K562 (cell line): ENCODE results near the gene MINDY4. TPM values are rescaled to one million over a fixed set of nuclear protein-coding genes. Genes with fewer than 3 reads are reported as not detected.

Experiments used
- ATAC-seq: fragments of 200-7000 bp; cut with Tn5 transposase; 3 replicates; pipeline ENCODE4 v1.9.1; 2020; ENCODE audit warnings: moderate library complexity
- BruUV-seq: library from RNA; stranded (reverse); fragments of 400-500 nt; replicated peaks from 2 replicates; lab custom pipeline; 2021; lab: Mats Ljungman, UMichigan
- CTCF ChIA-PET: fragments of 300-600 bp; formaldehyde crosslinking; extraction: SDS; loops from one replicate; lab custom pipeline; 2021; ENCODE audit warnings: low intra/inter-chr PET ratio; lab: Yijun Ruan, JAX
- POLR2A ChIA-PET: fragments of 300-600, 350-650 bp; sonication (Branson Sonifier 250); formaldehyde crosslinking; extraction: SDS; loops from one replicate; lab custom pipeline; 2021; ENCODE audit warnings: antibody characterized with exemption, inconsistent platforms; lab: Yijun Ruan, JAX
- DNase-seq, 4 experiments: peaks; one replicate each; pipeline versions ENCODE4 v3.0.0 to v3.0.0-alpha.2; 2011 to 2018; ENCODE audit warnings: low spot score in 3 of 4, mixed read lengths in 3 of 4; ENCODE audit errors: extremely low read depth in 1 of 4
- FAIRE-seq: peaks from 2 replicates; lab custom pipeline; 2011; peaks lifted over from hg19 to GRCh38; lab: Jason Lieb, UNC
- H2AFZ ChIP-seq: 2 replicates; pipeline ENCODE4 v1.6.0; 2011; ENCODE audit warnings: low read depth, low read length, control low read depth, inconsistent platforms
- H3K27ac ChIP-seq: fragments of 200-600 bp; 3 replicates; pipeline ENCODE4 v1.8.0; 2011; ENCODE audit warnings: low read depth, mild to moderate bottlenecking, control low read depth, inconsistent platforms, low read length, moderate library complexity, mixed read lengths; ENCODE audit errors: extremely low read depth
- H3K27me3 ChIP-seq, 2 experiments: fragments of 300-600 bp in 1 of 2; 2 replicates in 1 of 2; 3 replicates in 1 of 2; pipeline versions ENCODE4 v1.6.0 to v1.8.0; 2011; ENCODE audit warnings: inconsistent platforms in 2 of 2, low read length in 2 of 2, mild to moderate bottlenecking in 1 of 2, mixed read lengths in 1 of 2, moderate library complexity in 1 of 2; ENCODE audit not compliant: control insufficient read depth in 2 of 2, insufficient read depth in 2 of 2
- H3K36me3 ChIP-seq: fragments of 300-600 bp; 3 replicates; pipeline ENCODE4 v1.8.0; 2011; ENCODE audit warnings: mild to moderate bottlenecking, low read length, inconsistent platforms; ENCODE audit not compliant: control insufficient read depth, insufficient read depth
- H3K4me1 ChIP-seq, 2 experiments: fragments of 200-600 bp in 1 of 2; replicated peaks in 1 of 2; 2 replicates in 1 of 2; 3 replicates in 1 of 2; pipeline versions ENCODE4 v1.5.1 to v1.8.0; 2011; ENCODE audit warnings: inconsistent platforms in 2 of 2, low read length in 2 of 2, mild to moderate bottlenecking in 1 of 2, mixed read lengths in 1 of 2, moderate library complexity in 1 of 2; ENCODE audit not compliant: control insufficient read depth in 2 of 2, insufficient read depth in 2 of 2
- H3K4me2 ChIP-seq: 2 replicates; pipeline ENCODE4 v1.6.1; 2011; ENCODE audit warnings: low read length, control low read depth, inconsistent platforms, mixed read lengths; ENCODE audit not compliant: insufficient read depth
- H3K4me3 ChIP-seq: fragments of 200-600 bp; sonication (generic), shearing (Covaris generic); 2 replicates; pipeline ENCODE4 v1.5.1; 2016; ENCODE audit warnings: control low read depth, inconsistent platforms
- H3K79me2 ChIP-seq: fragments of 200-600 bp; 3 replicates; pipeline ENCODE4 v1.8.0; 2011; ENCODE audit warnings: low read length, inconsistent platforms; ENCODE audit not compliant: control insufficient read depth, insufficient read depth
- H3K9ac ChIP-seq, 2 experiments: 2 replicates each; pipeline versions ENCODE4 v1.6.0 to v1.6.1; 2011; ENCODE audit warnings: low read depth in 2 of 2, low read length in 2 of 2, control low read depth in 1 of 2, inconsistent platforms in 1 of 2, mild to moderate bottlenecking in 1 of 2, mixed read lengths in 1 of 2; ENCODE audit not compliant: insufficient read depth in 1 of 2
- H3K9me1 ChIP-seq: one replicate; pipeline ENCODE4 v1.6.0; 2011; ENCODE audit warnings: inconsistent platforms, mild to moderate bottlenecking, low read length, moderate library complexity; ENCODE audit not compliant: control insufficient read depth, insufficient read depth
- H3K9me3 ChIP-seq: replicated peaks from 2 replicates; pipeline ENCODE4 v1.5.1; 2011; ENCODE audit warnings: low read depth, low read length, inconsistent platforms; ENCODE audit not compliant: control insufficient read depth, insufficient read depth
- H4K20me1 ChIP-seq: replicated peaks from 2 replicates; pipeline ENCODE4 v1.6.1; 2011; ENCODE audit warnings: low read length, inconsistent platforms, mixed read lengths; ENCODE audit not compliant: control insufficient read depth, insufficient read depth
- DDX20 ChIP-seq: fragments of 450-650 bp; IDR thresholded peaks from 2 replicates; pipeline ENCODE4 v1.6.1; 2016; ENCODE audit warnings: missing genetic modification characterization, low read depth, mild to moderate bottlenecking, missing compliant biosample characterization, moderate library complexity
- ESRRB ChIP-seq: fragments of 250-450 bp; sonication (Bioruptor Pico); IDR thresholded peaks from 2 replicates; pipeline ENCODE4 v1.5.0; 2020; ENCODE audit warnings: mild to moderate bottlenecking, moderate library complexity, borderline replicate concordance
- FOXJ2 ChIP-seq: fragments of 200-800 bp; sonication (Bioruptor generic); IDR thresholded peaks from 2 replicates; pipeline ENCODE4 v1.6.1; 2016; ENCODE audit warnings: missing genetic modification characterization, missing compliant biosample characterization
- HDAC1 ChIP-seq, 2 experiments: fragments of 450-650 bp; IDR thresholded peaks; 2 replicates each; pipeline ENCODE4 v1.6.1; 2016 to 2017; ENCODE audit warnings: inconsistent platforms in 1 of 2, mild to moderate bottlenecking in 1 of 2, moderate library complexity in 1 of 2
- HNRNPUL1 ChIP-seq: fragments of 200-400 bp; formaldehyde crosslinking; IDR thresholded peaks from 2 replicates; pipeline ENCODE4 v1.6.1; 2017; ENCODE audit warnings: low read length
- HSF4 ChIP-seq: fragments of 250-450 bp; sonication (Bioruptor Pico); IDR thresholded peaks from 2 replicates; pipeline ENCODE4 v2.1.2; 2022; ENCODE audit warnings: mild to moderate bottlenecking, moderate library complexity, borderline replicate concordance
- LEF1 ChIP-seq: fragments of 450-650 bp; IDR thresholded peaks from 2 replicates; pipeline ENCODE4 v1.6.1; 2016; ENCODE audit warnings: mild to moderate bottlenecking
- NFRKB ChIP-seq: fragments of 450-650 bp; IDR thresholded peaks from 2 replicates; pipeline ENCODE4 v1.6.1; 2016; ENCODE audit warnings: low read depth
- PHTF2 ChIP-seq: fragments of 250-450 bp; sonication (Bioruptor Pico); IDR thresholded peaks from 2 replicates; pipeline ENCODE4 v1.5.0; 2021; ENCODE audit warnings: mild to moderate bottlenecking
- SIRT6 ChIP-seq: IDR thresholded peaks from one replicate; pipeline ENCODE4 v1.6.1; 2012; ENCODE audit warnings: low read depth, mild to moderate bottlenecking, control low read depth, inconsistent platforms, low read length, moderate library complexity
- SMAD4 ChIP-seq: fragments of 250-450 bp; sonication (Bioruptor Pico); conservative IDR thresholded peaks from 2 replicates; pipeline ENCODE4 v1.8.0; 2021; ENCODE audit warnings: inconsistent platforms, mild to moderate bottlenecking, moderate library complexity
- TOE1 ChIP-seq, 2 experiments: fragments of 450-650 bp in 1 of 2; sonication (generic) in 1 of 2; formaldehyde crosslinking in 1 of 2; IDR thresholded peaks; 2 replicates each; pipeline versions ENCODE4 v1.7.1 to v1.8.0; 2016 to 2022; ENCODE audit warnings: borderline replicate concordance in 2 of 2, mild to moderate bottlenecking in 2 of 2, antibody characterized with exemption in 1 of 2, inconsistent platforms in 1 of 2, low read depth in 1 of 2, missing genetic modification reagents in 1 of 2, moderate library complexity in 1 of 2
- WGBS: fragments of 100-300 bp; shearing (Covaris generic); methylation state at CpG from one replicate; pipeline ENCODE4 v1.1.6; 2016; ENCODE audit warnings: low coverage, mixed read lengths; ENCODE audit not compliant: insufficient coverage; ENCODE audit errors: missing lambda C conversion rate; 5-methylcytosine and 5-hydroxymethylcytosine counted together
- in situ Hi-C: fragments of 300-500 bp; cut with MboI; formaldehyde crosslinking; loops from 4 replicates; pipeline ENCODE4 v1.15.0; 2018; ENCODE audit warnings: inconsistent platforms, mixed read lengths
- intact Hi-C: fragments of 100-400 bp; cut with micrococcal nuclease; formaldehyde crosslinking; loops from 2 replicates; pipeline ENCODE4 v1.14.2; 2022
- polyA plus RNA-seq, 8 experiments: library from polyadenylated mRNA; depleted of rRNA in 4 of 8; stranded (reverse) in 5 of 8; unstranded in 3 of 8; fragments of >200 nt; fragmentation: Nextera tagmentation in 2 of 8; fragmentation: Illumina TruSeq in 1 of 8; extraction: Ambion mirVana in 2 of 8; extraction: Trizol in 1 of 8; gene quantifications; 2 replicates each; pipeline versions ENCODE4 v1.2.1 to v1.2.3, GENCODE V29; 2011 to 2014; ENCODE audit warnings: inconsistent platforms in 1 of 8, missing spikeins in 1 of 8
- total RNA-seq, 7 experiments: library from RNA; depleted of rRNA in 6 of 7; stranded (reverse); fragments of >200 nt in 6 of 7; fragmentation: Illumina TruSeq in 2 of 7; extraction: Trizol in 2 of 7; gene quantifications; 2 replicates each; pipeline versions ENCODE4 v1.2.1 to v1.2.3, GENCODE V29; 2011 to 2021; ENCODE audit warnings: low replicate concordance in 1 of 7
- TF ChIP-seq, protein P1 (sequence below): sonication (generic); formaldehyde crosslinking; IDR thresholded peaks from 2 replicates; pipeline ENCODE4 v1.8.0; 2023; ENCODE audit warnings: missing genetic modification reagents, mild to moderate bottlenecking, borderline replicate concordance
- TF ChIP-seq, protein P2 (sequence below): sonication (generic); formaldehyde crosslinking; IDR thresholded peaks from 2 replicates; pipeline ENCODE4 v1.8.1; 2022; ENCODE audit warnings: missing genetic modification reagents

MINDY4 gene
- total and polyA plus RNA-seq, 9 of the 15 experiments (the other 6 are each of a cell fraction or from before 2014, with no cell fraction given), result 2.1 to 16.7 (median 11.0) TPM

DNA sequence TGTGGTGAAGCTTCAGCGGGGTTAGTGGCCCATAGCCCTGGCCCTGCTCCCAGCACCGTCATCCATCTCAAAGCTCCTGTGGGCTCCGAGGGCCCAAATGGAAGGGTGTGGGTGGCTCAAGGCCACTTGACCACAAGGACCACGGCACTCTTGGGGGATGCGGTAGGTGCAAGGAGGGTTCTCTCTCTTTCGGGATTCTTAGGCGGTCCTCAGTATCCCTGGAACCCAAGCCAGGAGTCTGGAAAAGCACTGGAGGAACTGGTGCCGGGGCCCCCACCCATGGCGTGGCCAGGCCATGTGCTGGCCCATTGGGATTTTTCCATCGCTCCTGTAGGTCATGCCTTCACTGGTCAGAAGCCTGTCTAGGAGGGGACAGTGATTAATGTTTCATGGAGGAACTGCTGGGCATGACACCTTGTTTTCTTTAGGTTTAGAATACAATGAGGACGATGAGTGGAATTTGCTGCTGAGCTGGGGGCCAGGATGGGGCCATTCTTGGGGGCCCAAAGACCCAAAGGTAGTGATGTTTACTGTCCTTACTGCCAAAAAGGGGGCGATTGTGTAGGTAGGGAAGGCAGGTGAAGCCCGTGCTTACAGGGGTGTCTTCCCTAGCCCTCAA, 157.1 kb downstream of the MINDY4 start:
- 57% methylated on average over 10 of the region's 13 CpGs for whole genome bisulfite sequencing
- Histone ChIP-seq H3K4me3 (no peak overlapping the region), H3K36me3 (no peaks in the 10 kb centered on the region), H3K79me2 (no peaks in the 10 kb centered on the region), H3K4me2 (no peak overlapping the region), H3K9me3 (no peaks in the 10 kb centered on the region), H3K27ac (no peak overlapping the region), H2AFZ (no peak overlapping the region), H3K27me3 (no peaks in the 10 kb centered on the region), H3K9me1 (peaks cover 7% of the 10 kb centered on the region), H3K4me1 (peaks cover 5 to 20% of the 10 kb centered on the region in 2 experiments; a peak in 4 of 5 replicates), H3K9ac (no peak overlapping the region), H4K20me1 (no peaks in the 10 kb centered on the region)
- CTCF ChIA-PET, result no interaction called here
- POLR2A ChIA-PET, result no interaction called here
- ATAC-seq (no peak), DNase-seq (peak in 2 of 4 experiments; percentile 3), FAIRE-seq (no peak)
- intact Hi-C loops (no loop called here), in situ Hi-C loops (no loop called here)
- TF ChIP-seq HDAC1 (IDR thresholded peaks at IDR 0.05) (no peak), TOE1 (IDR thresholded peaks at IDR 0.05; ENCODE audit: borderline replicate concordance) (no peak), TOE1 (CRISPR knock-in tag; IDR thresholded peaks at IDR 0.05; ENCODE audit: borderline replicate concordance, low read depth) (no peak), ESRRB (CRISPR knock-in tag) (no peak), SIRT6 (no peak), LEF1 (no peak), HSF4 (CRISPR knock-in tag) (no peak), FOXJ2 (tag) (no peak), DDX20 (tag) (no peak), PHTF2 (CRISPR knock-in tag) (no peak), NFRKB (no peak), HNRNPUL1 (no peak), SMAD4 (CRISPR knock-in tag) (no peak)
- TF ChIP-seq, protein P1, sequence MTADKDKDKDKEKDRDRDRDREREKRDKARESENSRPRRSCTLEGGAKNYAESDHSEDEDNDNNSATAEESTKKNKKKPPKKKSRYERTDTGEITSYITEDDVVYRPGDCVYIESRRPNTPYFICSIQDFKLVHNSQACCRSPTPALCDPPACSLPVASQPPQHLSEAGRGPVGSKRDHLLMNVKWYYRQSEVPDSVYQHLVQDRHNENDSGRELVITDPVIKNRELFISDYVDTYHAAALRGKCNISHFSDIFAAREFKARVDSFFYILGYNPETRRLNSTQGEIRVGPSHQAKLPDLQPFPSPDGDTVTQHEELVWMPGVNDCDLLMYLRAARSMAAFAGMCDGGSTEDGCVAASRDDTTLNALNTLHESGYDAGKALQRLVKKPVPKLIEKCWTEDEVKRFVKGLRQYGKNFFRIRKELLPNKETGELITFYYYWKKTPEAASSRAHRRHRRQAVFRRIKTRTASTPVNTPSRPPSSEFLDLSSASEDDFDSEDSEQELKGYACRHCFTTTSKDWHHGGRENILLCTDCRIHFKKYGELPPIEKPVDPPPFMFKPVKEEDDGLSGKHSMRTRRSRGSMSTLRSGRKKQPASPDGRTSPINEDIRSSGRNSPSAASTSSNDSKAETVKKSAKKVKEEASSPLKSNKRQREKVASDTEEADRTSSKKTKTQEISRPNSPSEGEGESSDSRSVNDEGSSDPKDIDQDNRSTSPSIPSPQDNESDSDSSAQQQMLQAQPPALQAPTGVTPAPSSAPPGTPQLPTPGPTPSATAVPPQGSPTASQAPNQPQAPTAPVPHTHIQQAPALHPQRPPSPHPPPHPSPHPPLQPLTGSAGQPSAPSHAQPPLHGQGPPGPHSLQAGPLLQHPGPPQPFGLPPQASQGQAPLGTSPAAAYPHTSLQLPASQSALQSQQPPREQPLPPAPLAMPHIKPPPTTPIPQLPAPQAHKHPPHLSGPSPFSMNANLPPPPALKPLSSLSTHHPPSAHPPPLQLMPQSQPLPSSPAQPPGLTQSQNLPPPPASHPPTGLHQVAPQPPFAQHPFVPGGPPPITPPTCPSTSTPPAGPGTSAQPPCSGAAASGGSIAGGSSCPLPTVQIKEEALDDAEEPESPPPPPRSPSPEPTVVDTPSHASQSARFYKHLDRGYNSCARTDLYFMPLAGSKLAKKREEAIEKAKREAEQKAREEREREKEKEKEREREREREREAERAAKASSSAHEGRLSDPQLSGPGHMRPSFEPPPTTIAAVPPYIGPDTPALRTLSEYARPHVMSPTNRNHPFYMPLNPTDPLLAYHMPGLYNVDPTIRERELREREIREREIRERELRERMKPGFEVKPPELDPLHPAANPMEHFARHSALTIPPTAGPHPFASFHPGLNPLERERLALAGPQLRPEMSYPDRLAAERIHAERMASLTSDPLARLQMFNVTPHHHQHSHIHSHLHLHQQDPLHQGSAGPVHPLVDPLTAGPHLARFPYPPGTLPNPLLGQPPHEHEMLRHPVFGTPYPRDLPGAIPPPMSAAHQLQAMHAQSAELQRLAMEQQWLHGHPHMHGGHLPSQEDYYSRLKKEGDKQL (CRISPR knock-in tag), result no peak
- TF ChIP-seq, protein P2, sequence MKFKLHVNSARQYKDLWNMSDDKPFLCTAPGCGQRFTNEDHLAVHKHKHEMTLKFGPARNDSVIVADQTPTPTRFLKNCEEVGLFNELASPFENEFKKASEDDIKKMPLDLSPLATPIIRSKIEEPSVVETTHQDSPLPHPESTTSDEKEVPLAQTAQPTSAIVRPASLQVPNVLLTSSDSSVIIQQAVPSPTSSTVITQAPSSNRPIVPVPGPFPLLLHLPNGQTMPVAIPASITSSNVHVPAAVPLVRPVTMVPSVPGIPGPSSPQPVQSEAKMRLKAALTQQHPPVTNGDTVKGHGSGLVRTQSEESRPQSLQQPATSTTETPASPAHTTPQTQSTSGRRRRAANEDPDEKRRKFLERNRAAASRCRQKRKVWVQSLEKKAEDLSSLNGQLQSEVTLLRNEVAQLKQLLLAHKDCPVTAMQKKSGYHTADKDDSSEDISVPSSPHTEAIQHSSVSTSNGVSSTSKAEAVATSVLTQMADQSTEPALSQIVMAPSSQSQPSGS (CRISPR knock-in tag), result no peak
- no TSS peak for BruUV-seq
